Loucy (cell line): ENCODE results near the gene FOXO3.
"Not testable (repeated sequence)": the region's sequence is repeated elsewhere in the genome, so short reads cannot be mapped to it uniquely, and the experiment has no call there.

Experiments used
- H2AFZ ChIP-seq: fragments of 200-600 bp; sonication (generic); 2 replicates; pipeline ENCODE4 v1.6.0; 2016; ENCODE audit warnings: antibody characterized with exemption, mild to moderate bottlenecking, low read length, moderate library complexity
- H3F3A ChIP-seq: fragments of 200-600 bp; 2 replicates; pipeline ENCODE4 v1.6.0; 2016; ENCODE audit warnings: antibody characterized with exemption, low read depth, mild to moderate bottlenecking
- H3K27me3 ChIP-seq: fragments of 200-600 bp; sonication (generic); 2 replicates; pipeline ENCODE4 v1.6.1; 2014; ENCODE audit warnings: low read length, mild to moderate bottlenecking; ENCODE audit not compliant: insufficient read depth, poor library complexity, severe bottlenecking
- H3K36me3 ChIP-seq: fragments of 200-600 bp; sonication (generic); 2 replicates; pipeline ENCODE4 v1.6.1; 2016; ENCODE audit warnings: low read length; ENCODE audit not compliant: insufficient read depth
- H3K4me1 ChIP-seq: fragments of 200-600 bp; sonication (generic); 2 replicates; pipeline ENCODE4 v1.5.1; 2014; ENCODE audit warnings: low read length, mild to moderate bottlenecking; ENCODE audit not compliant: insufficient read depth, poor library complexity, severe bottlenecking
- H3K4me2 ChIP-seq: fragments of 200-600 bp; sonication (generic); 2 replicates; pipeline ENCODE4 v1.6.0; 2014; ENCODE audit warnings: antibody characterized with exemption, low read length, low read depth, mild to moderate bottlenecking; ENCODE audit not compliant: poor library complexity, severe bottlenecking
- H3K4me3 ChIP-seq: fragments of 200-600 bp; sonication (generic); 2 replicates; pipeline ENCODE4 v1.5.1; 2014; ENCODE audit warnings: low read length, mild to moderate bottlenecking, mixed read lengths; ENCODE audit not compliant: poor library complexity, severe bottlenecking
- H3K79me2 ChIP-seq: fragments of 200-600 bp; sonication (generic); 2 replicates; pipeline ENCODE4 v1.6.1; 2014; ENCODE audit warnings: low read length; ENCODE audit not compliant: insufficient read depth
- H3K9ac ChIP-seq: fragments of 200-600 bp; sonication (generic); 2 replicates; pipeline ENCODE4 v1.6.0; 2014; ENCODE audit warnings: mild to moderate bottlenecking, low read depth, low read length, moderate library complexity; ENCODE audit not compliant: poor library complexity, severe bottlenecking
- H3K9me2 ChIP-seq: fragments of 200-600 bp; sonication (generic); replicated peaks from 2 replicates; pipeline ENCODE4 v1.6.1; 2016; ENCODE audit warnings: low read depth, low read length, mixed read lengths
- H3K9me3 ChIP-seq: fragments of 200-600 bp; sonication (generic); 2 replicates; pipeline ENCODE4 v1.6.1; 2014; ENCODE audit warnings: mild to moderate bottlenecking, antibody characterized with exemption, low read length, low read depth; ENCODE audit not compliant: insufficient read depth
- H4K20me1 ChIP-seq: fragments of 200-600 bp; sonication (generic); 2 replicates; pipeline ENCODE4 v1.6.0; 2014; ENCODE audit warnings: antibody characterized with exemption, low read length, mild to moderate bottlenecking; ENCODE audit not compliant: insufficient read depth, poor library complexity, severe bottlenecking
- EZH2phosphoT487 ChIP-seq: fragments of 200-600 bp; IDR thresholded peaks from 2 replicates; pipeline ENCODE4 v1.6.1; 2018; ENCODE audit warnings: antibody characterized with exemption, mild to moderate bottlenecking, moderate library complexity, borderline replicate concordance
- TF ChIP-seq, protein P1 (sequence below): fragments of 200-600 bp; sonication (generic); conservative IDR thresholded peaks from 2 replicates; pipeline ENCODE4 v1.5.1; 2014; ENCODE audit warnings: mild to moderate bottlenecking, antibody characterized with exemption, low read length

FOXO3 gene

DNA sequence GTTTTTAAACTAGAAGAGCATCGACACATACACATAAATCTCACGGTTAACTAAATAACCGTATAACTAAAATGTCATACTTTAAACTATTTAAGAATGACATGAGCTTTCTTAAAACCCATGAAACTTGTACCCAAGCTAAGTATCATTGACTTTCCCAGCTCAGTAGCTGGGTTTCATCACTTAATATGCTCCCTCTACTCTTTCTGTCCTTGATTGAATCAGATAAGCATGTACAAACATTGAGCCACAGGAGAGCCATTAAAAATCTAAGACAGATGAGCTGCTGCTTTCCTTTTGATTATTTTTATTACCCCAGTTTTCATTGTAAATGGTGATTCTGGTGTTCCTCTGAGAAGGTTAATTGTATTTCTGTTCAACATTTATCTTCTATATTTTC is 115.8 kb downstream of the FOXO3 start:
- Histone ChIP-seq H3K36me3 (peaks cover 14% of the 10 kb centered on the region; the same call in 1 of the 2 replicates), H4K20me1 (peaks cover 10% of the 10 kb centered on the region), H3K9me2 (no peaks in the 10 kb centered on the region), H3K4me3 (no peak overlapping the region), H3K9me3 (no peaks in the 10 kb centered on the region), H3K4me1 (peaks cover 30% of the 10 kb centered on the region), H3F3A (peaks cover 4% of the 10 kb centered on the region; the same call in 1 of the 2 replicates), H2AFZ (no peak overlapping the region), H3K79me2 (peaks cover 52% of the 10 kb centered on the region; the same call in 1 of the 2 replicates), H3K9ac (no peak overlapping the region), H3K4me2 (peak overlapping the region; percentile 55), H3K27me3 (no peaks in the 10 kb centered on the region)
- TF ChIP-seq EZH2phosphoT487: no peak

DNA sequence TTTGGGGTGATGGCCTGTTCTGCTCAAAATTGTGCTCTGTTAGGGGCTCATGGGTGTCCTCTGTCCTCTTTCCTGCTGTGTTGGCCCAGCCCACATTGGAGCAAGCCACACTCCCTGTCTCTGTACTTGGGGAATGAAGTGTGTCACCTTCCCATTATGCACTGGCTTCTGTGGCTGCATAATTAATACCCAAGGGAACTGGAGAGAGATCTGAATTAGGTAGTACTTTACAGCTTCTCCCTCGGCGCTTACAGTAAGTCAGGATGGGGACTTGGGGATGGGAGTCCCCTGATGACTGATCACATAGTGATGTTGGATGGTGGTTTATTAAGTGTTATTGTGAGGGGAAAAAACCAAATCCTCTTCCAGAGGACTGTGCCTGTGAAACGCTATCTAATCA is 116.6 kb downstream of the FOXO3 start:
- Histone ChIP-seq H3K4me1 (peaks cover 35% of the 10 kb centered on the region), H3K9me3 (no peaks in the 10 kb centered on the region), H3F3A (peaks cover 4% of the 10 kb centered on the region; the same call in 1 of the 2 replicates), H3K9ac (peak overlapping the region; percentile 8), H4K20me1 (peaks cover 10% of the 10 kb centered on the region), H3K4me2 (peak overlapping the region; percentile 55), H3K36me3 (peaks cover 14% of the 10 kb centered on the region; the same call in 1 of the 2 replicates), H3K9me2 (no peaks in the 10 kb centered on the region), H3K4me3 (peak overlapping the region; percentile 41), H2AFZ (no peak overlapping the region), H3K27me3 (no peaks in the 10 kb centered on the region), H3K79me2 (peaks cover 47% of the 10 kb centered on the region; the same call in 1 of the 2 replicates)
- TF ChIP-seq, protein P1, sequence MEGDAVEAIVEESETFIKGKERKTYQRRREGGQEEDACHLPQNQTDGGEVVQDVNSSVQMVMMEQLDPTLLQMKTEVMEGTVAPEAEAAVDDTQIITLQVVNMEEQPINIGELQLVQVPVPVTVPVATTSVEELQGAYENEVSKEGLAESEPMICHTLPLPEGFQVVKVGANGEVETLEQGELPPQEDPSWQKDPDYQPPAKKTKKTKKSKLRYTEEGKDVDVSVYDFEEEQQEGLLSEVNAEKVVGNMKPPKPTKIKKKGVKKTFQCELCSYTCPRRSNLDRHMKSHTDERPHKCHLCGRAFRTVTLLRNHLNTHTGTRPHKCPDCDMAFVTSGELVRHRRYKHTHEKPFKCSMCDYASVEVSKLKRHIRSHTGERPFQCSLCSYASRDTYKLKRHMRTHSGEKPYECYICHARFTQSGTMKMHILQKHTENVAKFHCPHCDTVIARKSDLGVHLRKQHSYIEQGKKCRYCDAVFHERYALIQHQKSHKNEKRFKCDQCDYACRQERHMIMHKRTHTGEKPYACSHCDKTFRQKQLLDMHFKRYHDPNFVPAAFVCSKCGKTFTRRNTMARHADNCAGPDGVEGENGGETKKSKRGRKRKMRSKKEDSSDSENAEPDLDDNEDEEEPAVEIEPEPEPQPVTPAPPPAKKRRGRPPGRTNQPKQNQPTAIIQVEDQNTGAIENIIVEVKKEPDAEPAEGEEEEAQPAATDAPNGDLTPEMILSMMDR: no peak
- TF ChIP-seq EZH2phosphoT487: no peak

DNA sequence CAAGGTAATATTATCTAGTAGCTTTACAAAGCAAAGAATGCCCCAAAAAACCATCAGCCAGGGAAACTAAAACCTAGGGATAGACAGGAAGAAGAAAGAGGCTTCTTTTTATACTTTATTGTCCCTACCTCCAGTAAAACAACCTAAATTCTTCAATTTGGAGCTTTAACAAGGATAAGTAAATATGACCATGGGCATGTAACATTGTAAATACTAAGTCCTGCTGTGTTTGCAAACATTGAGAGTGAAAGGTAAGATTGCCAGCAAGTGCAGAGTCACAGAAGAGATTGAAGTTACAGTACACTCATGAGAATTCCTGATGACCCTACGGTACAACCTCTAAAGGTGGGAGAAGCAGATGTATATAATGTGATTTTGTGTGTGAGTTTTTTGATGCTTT is 117.2 kb downstream of the FOXO3 start:
- Histone ChIP-seq H3K79me2 (peaks cover 45% of the 10 kb centered on the region; the same call in 1 of the 2 replicates), H3K27me3 (no peaks in the 10 kb centered on the region), H3K9me2 (no peaks in the 10 kb centered on the region), H3K9me3 (no peaks in the 10 kb centered on the region), H3F3A (peaks cover 4% of the 10 kb centered on the region; the same call in 1 of the 2 replicates), H3K4me1 (peaks cover 35% of the 10 kb centered on the region), H3K4me2 (peak overlapping the region; percentile 55), H2AFZ (no peak overlapping the region), H3K36me3 (peaks cover 14% of the 10 kb centered on the region; the same call in 1 of the 2 replicates), H3K9ac (peak overlapping the region; percentile 8), H4K20me1 (peaks cover 10% of the 10 kb centered on the region), H3K4me3 (no peak overlapping the region)
- no peak for TF ChIP-seq EZH2phosphoT487
- TF ChIP-seq, protein P1: no peak

DNA sequence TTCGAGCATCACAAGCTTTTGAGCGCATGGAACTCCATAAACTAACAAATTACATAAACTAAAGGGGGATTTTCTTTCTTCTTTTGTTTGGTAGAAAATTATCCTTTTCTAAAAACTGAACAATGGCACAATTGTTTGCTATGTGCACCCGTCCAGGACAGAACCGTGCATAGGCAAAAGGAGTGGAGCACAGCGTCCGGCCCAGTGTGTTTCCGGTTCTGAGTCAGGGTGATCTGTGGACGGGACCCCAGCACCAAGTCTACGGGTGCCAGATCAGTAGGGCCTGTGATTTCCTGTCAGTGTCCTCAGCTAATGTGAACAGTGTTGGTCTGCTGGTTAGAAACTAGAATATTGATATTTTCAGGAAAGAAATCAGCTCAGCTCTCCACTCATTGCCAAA is 119.6 kb downstream of the FOXO3 start:
- not testable (repeated sequence) for H3K4me3 ChIP-seq, H3K4me2 ChIP-seq, H3K9ac ChIP-seq, H4K20me1 ChIP-seq, H2AFZ ChIP-seq, H3K27me3 ChIP-seq, H3K9me3 ChIP-seq, H3K9me2 ChIP-seq, H3F3A ChIP-seq
- Histone ChIP-seq H3K79me2 (peaks cover 22% of the 10 kb centered on the region; the same call in 1 of the 2 replicates), H3K36me3 (peaks cover 14% of the 10 kb centered on the region; the same call in 1 of the 2 replicates), H3K4me1 (peaks cover 40% of the 10 kb centered on the region)

DNA sequence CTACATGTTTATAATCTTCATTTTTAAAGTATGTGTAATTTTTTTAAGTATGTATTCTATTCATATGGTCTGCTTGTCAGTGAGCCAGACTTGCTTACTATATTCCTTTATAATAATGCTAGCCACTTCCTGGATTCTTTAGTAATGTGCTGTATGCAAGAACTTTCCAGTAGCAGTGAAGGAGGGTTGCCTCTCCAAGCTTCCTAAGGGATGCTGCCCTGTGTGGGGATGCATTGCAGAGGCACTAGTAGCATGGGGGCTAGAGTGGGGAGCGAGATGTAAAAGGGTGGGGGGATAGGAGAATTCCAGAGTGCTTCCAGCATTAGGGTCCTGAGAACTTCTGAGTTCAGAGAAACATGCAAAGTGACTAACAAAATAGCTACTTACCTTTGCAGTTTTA is 121.0 kb downstream of the FOXO3 start:
- H3K9me2 ChIP-seq, H3K4me2 ChIP-seq, H2AFZ ChIP-seq, H3K9ac ChIP-seq, H3K4me3 ChIP-seq, H3K27me3 ChIP-seq, H3F3A ChIP-seq, H4K20me1 ChIP-seq, H3K9me3 ChIP-seq: not testable (repeated sequence)
- H3K36me3 ChIP-seq: peaks cover 20% of the 10 kb centered on the region; the same call in 1 of the 2 replicates
- peaks cover 39% of the 10 kb centered on the region for H3K4me1 ChIP-seq
- H3K79me2 ChIP-seq: peaks cover 18% of the 10 kb centered on the region; the same call in 1 of the 2 replicates
